Stimulated activated CD8-positive, alpha-beta memory T cell treated with anti-CD3 and anti-CD28 coated beads, Interleukin-15, amount 100 ng/mL, for 24 hours (primary cell): Measurements from ENCODE around the gene PERP.
"Not testable (repeated sequence)": the region's sequence is repeated elsewhere in the genome, so short reads cannot be mapped to it uniquely, and the experiment has no call there.

ENCODE experiments used
- DNase-seq: peaks from one replicate; pipeline ENCODE4 v3.0.0-alpha.2; 2020; ENCODE audit warnings: low read depth

Gene PERP

DNA sequence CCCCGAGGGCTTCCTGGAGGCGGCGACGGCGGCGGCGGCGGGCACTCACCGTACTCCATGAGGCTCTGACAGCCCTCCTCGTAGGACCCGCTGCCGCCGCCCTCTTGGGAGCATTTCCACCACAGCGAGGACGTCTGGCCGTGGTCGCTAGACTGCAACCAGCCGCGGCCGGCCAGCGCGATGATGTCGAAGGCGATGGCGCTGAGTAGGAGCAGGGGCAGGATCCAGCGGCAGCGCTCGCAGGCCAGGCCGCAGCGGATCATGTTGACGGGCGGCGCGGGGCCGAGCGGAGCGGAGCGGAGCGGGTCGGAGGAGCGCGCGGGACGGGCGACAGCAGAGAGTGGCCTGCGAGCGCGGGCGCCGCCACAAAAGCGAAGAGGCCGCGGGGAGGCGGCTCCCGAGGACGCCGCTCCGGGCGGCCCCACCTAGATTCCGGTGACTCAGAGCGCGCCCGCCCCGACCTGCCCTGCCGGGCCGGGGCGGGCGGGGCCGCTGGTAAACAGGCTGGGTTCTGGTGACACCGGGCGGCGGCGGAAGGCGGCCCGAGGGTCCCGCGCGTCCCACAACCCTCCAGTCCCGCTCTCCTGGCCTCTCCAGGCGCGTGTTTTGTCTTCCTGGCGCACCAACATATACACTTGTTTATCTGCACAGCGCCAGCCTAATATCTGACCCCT is at the start of gene PERP:
Gene PERP (minus strand): TSS at position 342 of the 674 bp plus-strand sequence. CDS start 79 bp downstream, at position 263.
- peak; percentile 31 for DNase-seq

- no peak for DNase-seq
These were observed 48.2 kb upstream of the PERP start for GRCh38 chr6:138155443-138155842.

GRCh38 chr6:138146544-138146943 is 39.3 kb upstream of the PERP start:
- no peak for DNase-seq

GRCh38 chr6:138145402-138145801 is 38.2 kb upstream of the PERP start:
- DNase-seq: no peak

DNA sequence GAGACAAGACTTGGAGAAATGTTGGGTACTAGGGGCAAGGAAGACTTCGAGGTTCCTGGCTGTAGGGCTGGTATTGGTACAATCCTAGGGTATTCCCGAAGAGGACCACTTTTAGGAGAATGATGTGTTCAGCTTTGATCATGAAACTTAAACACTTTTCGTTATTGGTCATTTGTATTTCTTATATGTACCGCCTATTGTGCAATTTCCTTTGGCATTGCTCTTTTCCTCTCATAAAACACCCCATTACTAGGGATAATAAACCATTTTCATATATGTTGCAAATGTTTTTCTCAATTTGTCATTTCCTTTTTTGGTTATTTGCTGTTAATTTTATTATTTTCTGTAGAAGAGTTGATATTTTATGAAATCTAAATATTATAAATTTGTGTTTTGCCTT is 35.6 kb upstream of the PERP start:
- no peak for DNase-seq

DNA sequence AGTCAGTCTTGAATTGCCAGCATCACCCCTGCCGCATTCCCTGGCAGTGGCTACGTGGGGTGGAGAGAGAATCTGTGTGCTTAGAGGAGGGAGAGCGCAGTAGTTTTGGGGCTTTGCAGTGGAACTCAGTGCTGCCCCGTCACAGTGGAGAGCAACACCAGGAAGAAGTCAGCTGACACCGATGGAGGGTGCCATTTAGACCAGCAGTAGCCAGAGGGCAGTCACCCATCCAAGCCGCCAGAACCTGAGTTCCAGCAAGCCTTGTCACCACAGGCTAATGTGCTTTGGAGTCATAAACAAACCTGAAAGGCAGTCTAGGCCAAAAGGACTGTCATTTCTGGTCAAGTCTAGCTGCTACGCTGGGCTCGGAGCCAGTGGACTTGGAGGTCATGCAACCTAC is 22.0 kb upstream of the PERP start:
- no peak for DNase-seq

- DNase-seq: no peak
These were observed 20.9 kb upstream of the PERP start for GRCh38 chr6:138128096-138128495.

GRCh38 chr6:138124096-138124495 is 16.9 kb upstream of the PERP start:
- no peak for DNase-seq

DNA sequence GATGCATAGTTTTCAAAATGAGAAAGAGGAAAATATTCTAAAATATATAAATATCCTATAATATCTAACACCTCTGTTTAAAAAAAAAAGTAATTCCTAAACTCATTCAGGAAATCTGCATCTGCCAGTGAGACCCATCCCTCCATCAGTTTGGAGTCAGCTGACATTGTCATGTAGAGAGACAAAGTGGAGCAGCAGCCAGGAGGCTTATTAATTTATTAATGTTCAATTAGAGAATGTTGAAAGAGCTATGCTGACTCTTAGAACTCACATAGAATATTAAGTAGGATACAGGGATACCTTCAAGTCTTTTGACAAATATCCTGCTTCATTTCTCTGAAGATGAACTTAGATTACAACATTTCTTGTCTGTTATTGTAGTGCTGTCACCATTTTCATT is 12.8 kb upstream of the PERP start:
- DNase-seq: no peak

- not testable (repeated sequence) for DNase-seq
These were observed 12.0 kb upstream of the PERP start for GRCh38 chr6:138119229-138119628.

- no peak for DNase-seq
These were observed 10.2 kb upstream of the PERP start for GRCh38 chr6:138117376-138117914.

DNA sequence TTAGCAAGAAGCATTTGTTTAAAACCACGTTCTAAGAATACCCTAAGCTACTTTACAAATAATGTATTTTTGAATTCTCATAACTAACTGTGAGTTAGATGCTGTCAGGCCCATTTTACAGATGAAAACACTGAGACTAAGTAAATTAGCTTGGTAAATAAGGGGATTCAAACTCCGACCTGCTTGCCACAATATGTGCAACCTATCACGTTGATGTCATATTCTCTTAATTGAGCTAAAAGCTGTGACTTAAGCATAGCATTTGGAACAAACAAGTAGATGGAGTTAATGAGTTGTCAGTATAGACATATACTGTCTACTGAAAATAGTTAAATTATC is 9.4 kb upstream of the PERP start:
- no peak for DNase-seq

DNA sequence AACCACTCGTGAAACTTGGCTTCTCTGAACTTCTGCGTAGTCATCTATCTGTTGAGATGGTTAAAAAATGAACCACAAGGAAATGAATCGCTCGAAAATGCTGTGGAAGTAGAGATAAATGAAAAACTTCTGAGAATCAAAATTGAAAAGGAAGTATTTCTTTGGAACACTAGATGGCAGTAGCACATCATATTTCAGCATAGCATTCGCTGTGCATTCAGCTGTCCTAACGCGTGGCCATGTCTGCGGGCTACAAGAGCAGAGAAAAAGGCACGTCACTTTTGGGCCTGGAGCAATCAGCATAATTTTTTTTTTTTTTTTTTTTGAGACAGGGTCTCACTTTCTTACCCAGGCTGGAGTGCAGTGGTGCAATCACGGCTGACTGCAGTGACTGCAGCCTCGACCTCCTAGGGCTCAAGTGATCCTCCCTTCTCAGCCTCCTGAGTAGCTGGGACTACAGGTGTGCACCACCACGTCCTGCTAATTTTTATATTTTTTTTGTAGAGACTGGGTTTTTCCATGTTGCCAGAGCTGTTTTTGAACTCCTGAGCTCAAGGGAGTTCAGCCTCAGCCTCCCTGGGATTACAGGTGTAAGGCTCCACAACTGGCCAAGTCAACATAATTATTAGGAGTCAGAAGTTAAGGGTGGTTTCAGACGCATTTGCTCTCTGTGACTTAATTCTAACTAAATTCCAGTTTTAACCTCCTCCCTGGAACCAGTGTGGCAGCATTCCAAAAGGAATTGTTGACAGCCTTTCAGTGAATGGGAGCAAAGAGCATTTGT is 8.8 kb upstream of the PERP start:
- DNase-seq: no peak

GRCh38 chr6:138115201-138115600 is 8.0 kb upstream of the PERP start:
- DNase-seq: no peak

DNA sequence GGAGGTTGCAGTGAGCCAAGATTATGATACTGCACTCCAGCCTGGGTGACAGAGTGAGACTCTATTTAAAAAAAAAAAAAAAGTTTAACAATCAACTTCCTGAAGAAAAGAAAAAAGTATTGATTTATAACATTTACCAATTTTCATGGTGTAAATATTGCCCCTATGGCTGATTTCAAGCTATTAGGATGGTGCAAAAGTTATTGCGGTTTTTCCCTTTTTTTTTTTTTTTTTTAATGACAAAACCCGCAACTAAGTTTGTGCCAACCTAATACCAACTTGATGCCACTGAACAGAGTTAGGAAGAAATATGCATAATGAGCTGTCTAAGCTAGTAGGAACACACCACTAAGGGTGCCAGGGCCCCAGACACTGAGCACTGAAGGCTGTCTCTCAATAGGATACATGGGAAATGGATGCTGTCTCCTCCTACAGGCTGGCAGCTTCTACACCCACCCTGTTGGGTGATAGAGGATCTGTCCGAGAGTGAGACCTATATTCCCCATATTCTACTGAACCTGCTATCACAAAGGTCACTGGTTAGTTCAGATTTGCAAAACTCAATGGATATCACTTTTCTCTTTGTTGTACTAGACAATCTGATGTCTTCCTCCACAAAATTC is 6.5 kb upstream of the PERP start:
- DNase-seq: no peak

- no peak for DNase-seq
These were observed 3.0 kb upstream of the PERP start for GRCh38 chr6:138110229-138110628.

- peak; percentile 44 for DNase-seq
These were observed 2.1 kb upstream of the PERP start for GRCh38 chr6:138109042-138109997.

DNA sequence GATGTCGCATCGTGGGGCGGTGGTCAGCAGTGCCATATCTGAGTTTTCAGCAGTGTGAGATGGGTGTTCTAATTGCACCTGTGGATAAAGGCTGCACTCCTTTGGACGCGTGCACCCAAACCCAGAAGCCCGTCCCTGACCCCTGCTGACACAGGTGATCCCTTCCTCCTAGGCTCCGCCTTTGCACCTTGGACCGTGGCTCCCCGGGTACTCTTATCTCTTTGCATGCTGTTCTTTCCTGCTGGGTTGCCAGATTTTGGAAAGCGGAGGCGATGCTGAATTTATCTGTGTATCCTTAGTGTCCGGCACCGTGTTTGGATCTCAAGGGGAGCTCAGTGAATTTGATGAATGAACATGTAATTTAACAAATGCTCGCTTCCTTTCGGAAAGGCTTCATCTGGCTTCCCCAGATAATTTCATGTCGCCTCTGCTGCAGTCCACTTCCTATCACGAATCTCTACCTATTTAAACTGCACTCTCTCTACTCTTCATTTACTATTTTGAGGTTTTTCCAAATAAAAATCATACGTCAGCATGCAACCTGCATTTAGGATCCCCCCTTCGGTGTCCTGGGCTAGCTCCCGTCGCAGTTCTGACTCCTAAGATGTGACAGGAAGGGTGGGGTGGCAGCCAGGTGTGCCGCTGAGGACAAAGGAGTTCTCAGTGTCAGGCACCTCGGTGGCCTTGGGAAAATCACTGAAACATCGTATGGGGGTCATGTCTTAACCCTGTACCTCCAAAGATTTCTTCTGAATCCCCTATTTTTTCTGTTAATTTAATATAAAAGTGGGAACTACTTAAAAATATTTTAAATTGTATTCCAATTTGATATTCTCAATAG is 753 bp upstream of the PERP start:
- no peak for DNase-seq

DNA sequence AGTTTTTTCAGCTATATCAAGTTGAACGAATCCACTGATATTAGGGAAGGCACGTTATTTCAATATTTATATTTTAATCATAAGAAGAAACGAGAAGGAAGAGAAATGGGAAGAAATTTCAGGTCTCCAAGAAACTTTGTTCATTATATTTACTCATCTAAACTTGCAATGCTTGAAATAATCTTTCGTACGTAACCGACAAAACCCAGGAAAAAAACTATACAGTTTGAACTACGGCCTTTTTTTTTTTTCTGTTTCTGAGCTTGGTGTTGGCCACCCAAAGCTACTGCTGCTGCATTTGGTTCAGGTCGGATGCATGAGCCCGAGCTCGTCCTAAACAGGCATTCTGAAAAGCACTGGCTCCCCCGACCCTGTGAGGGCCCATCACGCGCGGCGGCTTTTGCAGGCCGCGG is 548 bp downstream of the PERP start:
- no peak for DNase-seq

DNA sequence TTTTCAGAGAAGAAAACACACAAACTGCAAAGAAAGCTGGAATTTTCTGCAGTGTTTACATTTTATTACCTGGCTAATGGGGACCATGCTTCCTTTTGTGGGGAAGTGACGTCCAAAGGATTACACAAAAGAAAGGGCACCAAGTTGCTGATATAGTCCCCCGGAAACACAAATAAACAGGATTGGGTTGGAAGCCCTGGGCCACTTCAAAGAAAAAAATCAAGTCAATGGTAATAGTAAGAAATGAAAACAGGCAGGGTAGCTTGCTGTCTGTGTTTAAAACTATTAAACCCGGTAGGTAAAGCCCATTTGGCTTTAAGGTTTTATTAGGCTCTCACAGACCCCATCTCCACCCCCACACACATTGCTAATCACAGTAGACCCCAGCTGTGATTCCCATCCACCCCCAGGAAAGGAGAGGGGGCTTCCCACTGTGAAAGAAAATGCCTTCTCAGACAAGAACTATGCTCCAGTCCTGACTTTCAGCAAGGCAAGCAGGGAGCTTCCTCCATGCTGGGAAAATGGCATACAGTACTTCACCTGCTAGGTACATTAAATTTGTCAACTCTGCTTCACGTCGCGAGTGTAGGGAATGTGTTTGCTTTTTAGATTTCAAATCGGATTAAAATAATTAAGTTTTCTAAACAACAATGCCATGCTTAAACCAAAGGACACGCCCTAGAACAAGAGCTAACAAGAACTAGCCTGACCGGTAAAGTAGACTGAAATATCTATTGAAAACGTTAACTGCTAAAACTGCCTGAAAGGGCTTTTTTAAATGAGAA is 1.1 kb downstream of the PERP start:
- DNase-seq: no peak
